Measurements from ENCODE around the gene CCDC81. TPM values are rescaled to one million over a fixed set of nuclear protein-coding genes. Genes with fewer than 3 reads are reported as not detected.

The CCDC81 gene
- total and polyA plus RNA-seq, 2 of the 4 experiments (the other 2 are of a cell fraction) = 3.1 to 6.5 TPM

DNA sequence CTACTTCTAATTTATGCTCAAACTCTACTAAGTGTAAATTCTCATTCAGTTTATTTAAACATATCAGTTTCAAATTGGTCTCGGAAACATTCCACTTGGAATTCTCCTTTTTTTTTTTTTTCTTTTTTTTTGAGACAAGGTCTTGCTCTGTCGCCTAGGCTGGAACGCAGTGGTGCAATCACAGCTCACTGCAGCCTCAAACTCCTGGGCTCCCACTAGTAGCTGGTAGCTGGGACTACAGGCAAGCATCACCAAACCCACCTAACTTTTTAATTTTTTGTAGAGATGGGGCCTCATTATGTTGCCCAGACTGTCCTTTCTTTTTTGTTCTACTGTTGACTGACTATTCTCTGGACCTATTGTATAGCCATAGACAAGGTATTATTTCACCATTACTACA, 33.3 kb upstream of the CCDC81 start:
- H3K27ac ChIP-seq (ENCODE audit: insufficient read depth, low read length) = no peak overlapping the region
- H3K4me2 ChIP-seq (ENCODE audit: low read depth, low read length) = no peak overlapping the region
- H3K9ac ChIP-seq (ENCODE audit: low read depth, low read length) = no peak overlapping the region
- no peak overlapping the region for H2AK5ac ChIP-seq (ENCODE audit: low read depth, low read length)
- H3K18ac ChIP-seq (ENCODE audit: low read depth, low read length) = no peak overlapping the region
- H3K36me3 ChIP-seq (ENCODE audit: control insufficient read depth, insufficient read depth, low read length) = peaks cover 2% of the 10 kb centered on the region; the same call in 1 of the 2 replicates
- no peak overlapping the region for H2BK20ac ChIP-seq (ENCODE audit: low read depth, low read length)
- H4K8ac ChIP-seq (ENCODE audit: low read depth in 2 of 2, low read length in 2 of 2) = no peak overlapping the region; a peak in 1 of 4 replicates
- no peak overlapping the region for H4K91ac ChIP-seq (ENCODE audit: insufficient read depth, low read depth, low read length)
- ChIA-PET POLR2A (ENCODE audit: unreplicated experiment) (no interaction called here), CTCF (no interaction called here)
- no peak for DNase-seq
- no peaks in the 10 kb centered on the region; the same call in 1 of the 2 replicates for H4K20me1 ChIP-seq (ENCODE audit: insufficient read depth, low read length)
- dilution Hi-C loops (cut with HindIII; ENCODE audit: low sequenced_read_pairs, unreplicated experiment) (no loop called here), intact Hi-C loops (cut with micrococcal nuclease) (no loop called here), in situ Hi-C loops (cut with MboI; ENCODE audit: low sequenced_read_pairs) (no loop called here)
- no TSS peak for BruUV-seq (replicated peaks)
- no peaks in the 10 kb centered on the region for H3K4me1 ChIP-seq (ENCODE audit: control insufficient read depth, insufficient read depth, low read length)
- peaks cover 8 to 15% of the 10 kb centered on the region in 2 experiments for H3K79me1 ChIP-seq (ENCODE audit: low read depth in 1 of 2, low read length in 2 of 2)
- no peak overlapping the region for H2AFZ ChIP-seq (replicated peaks; ENCODE audit: low read length, poor library complexity)
- H2BK120ac ChIP-seq (ENCODE audit: low read depth, low read length) = no peak overlapping the region
- no peaks in the 10 kb centered on the region for H3K9me3 ChIP-seq (ENCODE audit: control insufficient read depth, insufficient read depth, low read length)
- no peak overlapping the region for H3K4ac ChIP-seq (ENCODE audit: low read depth, low read length)
- no peak overlapping the region for H3K23ac ChIP-seq (ENCODE audit: low read depth, low read length)
- H3K9me1 ChIP-seq (ENCODE audit: insufficient read depth, low read length) = no peaks in the 10 kb centered on the region
- 60% methylated on average over 1 of the region's 3 CpGs; no CpG with 5 or more reads in 1 of the 2 experiments for WGBS, 2 experiments (ENCODE audit: extremely low coverage in 2 of 2, insufficient read length in 1 of 2)
- no peak overlapping the region for H2AK9ac ChIP-seq (replicated peaks; ENCODE audit: low read depth, low read length, poor library complexity)
- no peaks in the 10 kb centered on the region for H3K27me3 ChIP-seq (ENCODE audit: control insufficient read depth, insufficient read depth, low read length)
- H2BK5ac ChIP-seq (ENCODE audit: low read depth, low read length, poor library complexity, severe bottlenecking) = no peak overlapping the region
- H3K4me3 ChIP-seq (ENCODE audit: insufficient read depth, low read depth, low read length) = no peak overlapping the region
- no peak overlapping the region for H2BK15ac ChIP-seq (ENCODE audit: low read depth, low read length)
- TF ChIP-seq RAD21 (IDR thresholded peaks at IDR 0.05; ENCODE audit: low read length) (no peak), RFX5 (IDR thresholded peaks at IDR 0.05; ENCODE audit: low read depth, low read length) (no peak), FOS (IDR thresholded peaks at IDR 0.05; ENCODE audit: low read depth, low read length) (no peak), CEBPB (IDR thresholded peaks at IDR 0.05; ENCODE audit: low read depth, low read length) (no peak), MXI1 (IDR thresholded peaks at IDR 0.05; ENCODE audit: borderline replicate concordance, low read depth, low read length) (no peak), POLR2A (IDR thresholded peaks at IDR 0.05; ENCODE audit: low read depth, low read length) (no peak), RCOR1 (IDR thresholded peaks at IDR 0.05; ENCODE audit: insufficient replicate concordance, low read length) (no peak), SMC3 (IDR thresholded peaks at IDR 0.05; ENCODE audit: low read depth, low read length) (no peak)
- TF ChIP-seq, protein P1, sequence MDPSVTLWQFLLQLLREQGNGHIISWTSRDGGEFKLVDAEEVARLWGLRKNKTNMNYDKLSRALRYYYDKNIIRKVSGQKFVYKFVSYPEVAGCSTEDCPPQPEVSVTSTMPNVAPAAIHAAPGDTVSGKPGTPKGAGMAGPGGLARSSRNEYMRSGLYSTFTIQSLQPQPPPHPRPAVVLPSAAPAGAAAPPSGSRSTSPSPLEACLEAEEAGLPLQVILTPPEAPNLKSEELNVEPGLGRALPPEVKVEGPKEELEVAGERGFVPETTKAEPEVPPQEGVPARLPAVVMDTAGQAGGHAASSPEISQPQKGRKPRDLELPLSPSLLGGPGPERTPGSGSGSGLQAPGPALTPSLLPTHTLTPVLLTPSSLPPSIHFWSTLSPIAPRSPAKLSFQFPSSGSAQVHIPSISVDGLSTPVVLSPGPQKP (IDR thresholded peaks at IDR 0.05; ENCODE audit: borderline replicate concordance, low read depth, low read length) = no peak
- TF ChIP-seq, protein P2, sequence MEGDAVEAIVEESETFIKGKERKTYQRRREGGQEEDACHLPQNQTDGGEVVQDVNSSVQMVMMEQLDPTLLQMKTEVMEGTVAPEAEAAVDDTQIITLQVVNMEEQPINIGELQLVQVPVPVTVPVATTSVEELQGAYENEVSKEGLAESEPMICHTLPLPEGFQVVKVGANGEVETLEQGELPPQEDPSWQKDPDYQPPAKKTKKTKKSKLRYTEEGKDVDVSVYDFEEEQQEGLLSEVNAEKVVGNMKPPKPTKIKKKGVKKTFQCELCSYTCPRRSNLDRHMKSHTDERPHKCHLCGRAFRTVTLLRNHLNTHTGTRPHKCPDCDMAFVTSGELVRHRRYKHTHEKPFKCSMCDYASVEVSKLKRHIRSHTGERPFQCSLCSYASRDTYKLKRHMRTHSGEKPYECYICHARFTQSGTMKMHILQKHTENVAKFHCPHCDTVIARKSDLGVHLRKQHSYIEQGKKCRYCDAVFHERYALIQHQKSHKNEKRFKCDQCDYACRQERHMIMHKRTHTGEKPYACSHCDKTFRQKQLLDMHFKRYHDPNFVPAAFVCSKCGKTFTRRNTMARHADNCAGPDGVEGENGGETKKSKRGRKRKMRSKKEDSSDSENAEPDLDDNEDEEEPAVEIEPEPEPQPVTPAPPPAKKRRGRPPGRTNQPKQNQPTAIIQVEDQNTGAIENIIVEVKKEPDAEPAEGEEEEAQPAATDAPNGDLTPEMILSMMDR (conservative IDR thresholded peaks at IDR 0.05; ENCODE audit: low read depth, low read length) = no peak
- H4K5ac ChIP-seq (ENCODE audit: low read depth, low read length) = no peak overlapping the region
- no peak; the same call in 1 of the 2 replicates for ATAC-seq (ENCODE audit: low read depth)
- no peak overlapping the region for H3K56ac ChIP-seq (ENCODE audit: extremely low read depth, insufficient read depth, low read length)
- H3K14ac ChIP-seq (replicated peaks; ENCODE audit: low read depth, low read length) = no peak overlapping the region
